ENCODE measurements around the gene AGBL4. TPM values are rescaled to one million over a fixed set of nuclear protein-coding genes. Genes with fewer than 3 reads are reported as not detected.

AGBL4 gene
- total RNA-seq, 5 donors from 2014 or later (not counting 1 experiment from before 2014, with no cell fraction given): 0.58 TPM; not detected in 4

GRCh38 chr1:49060766-49061165 lies 963.0 kb downstream of the AGBL4 start:
- no peak overlapping the region for H3K4me3 Mint-ChIP-seq
- H3K27me3 Mint-ChIP-seq: no peaks in the 10 kb centered on the region
- Histone ChIP-seq H3K36me3 (ENCODE audit: control insufficient read depth in 2 of 2, extremely low read depth in 1 of 2, insufficient read depth in 1 of 2, low read length in 1 of 2) (no peaks in the 10 kb centered on the region), H3K27me3 (replicated peaks in 1 of 2; ENCODE audit: control insufficient read depth in 2 of 2, extremely low read depth in 1 of 2, insufficient read depth in 2 of 2, low read length in 1 of 2) (no peaks in the 10 kb centered on the region), H3K27ac (ENCODE audit: low read length) (no peak overlapping the region), H3K9me3 (no peaks in the 10 kb centered on the region), H3K4me3 (ENCODE audit: control insufficient read depth in 1 of 2, extremely low read depth in 1 of 2, low read length in 1 of 2) (no peak overlapping the region), H3K4me1 (ENCODE audit: control insufficient read depth in 1 of 2, extremely low read depth in 1 of 2, insufficient read depth in 2 of 2, low read length in 2 of 2) (no peaks in the 10 kb centered on the region)
- CTCF ChIA-PET: no interaction called here
- no peak overlapping the region for H3K27ac Mint-ChIP-seq
- ATAC-seq (replicated peaks in 1 of 4) (no peak), DNase-seq (no peak)
- no peaks in the 10 kb centered on the region for H3K4me1 Mint-ChIP-seq
- H3K36me3 Mint-ChIP-seq: no peaks in the 10 kb centered on the region
- POLR2A ChIA-PET: no interaction called here
- H3K9me3 Mint-ChIP-seq: peaks cover 0 to 9% (median 4%) of the 10 kb centered on the region in 3 donors
- no CpG with 5 or more reads among the region's 1 CpG for WGBS (ENCODE audit: insufficient coverage)

- Mint-ChIP-seq H3K9me3 (peaks cover 0 to 4% (median 0%) of the 10 kb centered on the region in 3 donors), H3K4me1 (no peaks in the 10 kb centered on the region), H3K27me3 (no peaks in the 10 kb centered on the region), H3K36me3 (no peaks in the 10 kb centered on the region), H3K27ac (no peak overlapping the region), H3K4me3 (no peak overlapping the region)
- Histone ChIP-seq H3K9me3 (no peaks in the 10 kb centered on the region), H3K36me3 (ENCODE audit: control insufficient read depth in 2 of 2, extremely low read depth in 1 of 2, insufficient read depth in 1 of 2, low read length in 1 of 2) (no peaks in the 10 kb centered on the region), H3K27ac (ENCODE audit: low read length) (no peak overlapping the region), H3K4me3 (ENCODE audit: control insufficient read depth in 1 of 2, extremely low read depth in 1 of 2, low read length in 1 of 2) (no peak overlapping the region), H3K27me3 (replicated peaks in 1 of 2; ENCODE audit: control insufficient read depth in 2 of 2, extremely low read depth in 1 of 2, insufficient read depth in 2 of 2, low read length in 1 of 2) (no peaks in the 10 kb centered on the region), H3K4me1 (ENCODE audit: control insufficient read depth in 1 of 2, extremely low read depth in 1 of 2, insufficient read depth in 2 of 2, low read length in 2 of 2) (no peaks in the 10 kb centered on the region)
- ChIA-PET POLR2A (no interaction called here), CTCF (no interaction called here)
- ATAC-seq (replicated peaks in 1 of 4) (no peak), DNase-seq (no peak)
- WGBS (ENCODE audit: insufficient coverage): 83% methylated on average over 3 of the region's 3 CpGs
Observed at GRCh38 chr1:49059087-49059486, 964.7 kb downstream of the AGBL4 start.

- H3K36me3 ChIP-seq (ENCODE audit: control insufficient read depth in 2 of 2, extremely low read depth in 1 of 2, insufficient read depth in 1 of 2, low read length in 1 of 2): no peaks in the 10 kb centered on the region
- H3K4me3 Mint-ChIP-seq: no peak overlapping the region
- peaks cover 0 to 5% of the 10 kb centered on the region in 2 donors for H3K27me3 Mint-ChIP-seq
- no peak for DNase-seq
- H3K27ac Mint-ChIP-seq: no peak overlapping the region
- no peaks in the 10 kb centered on the region for H3K27me3 ChIP-seq (replicated peaks in 1 of 2; ENCODE audit: control insufficient read depth in 2 of 2, extremely low read depth in 1 of 2, insufficient read depth in 2 of 2, low read length in 1 of 2)
- no peak overlapping the region for H3K4me3 ChIP-seq (ENCODE audit: control insufficient read depth in 1 of 2, extremely low read depth in 1 of 2, low read length in 1 of 2)
- no peaks in the 10 kb centered on the region for H3K4me1 ChIP-seq (ENCODE audit: control insufficient read depth in 1 of 2, extremely low read depth in 1 of 2, insufficient read depth in 2 of 2, low read length in 2 of 2)
- H3K4me1 Mint-ChIP-seq: no peaks in the 10 kb centered on the region
- H3K27ac ChIP-seq (ENCODE audit: low read length): no peak overlapping the region
- no peaks in the 10 kb centered on the region for H3K9me3 Mint-ChIP-seq
- no CpG with 5 or more reads among the region's 1 CpG for WGBS (ENCODE audit: insufficient coverage)
- no peak for ATAC-seq (replicated peaks in 1 of 4)
- CTCF ChIA-PET: interaction anchor here in 1 of 2 donors (0.7 kb wide), 1 partner anchor 72 kb away, joined by 5 read pairs; no protein-coding TSS in a partner anchor
- POLR2A ChIA-PET: no interaction called here
- H3K9me3 ChIP-seq: no peaks in the 10 kb centered on the region
- H3K36me3 Mint-ChIP-seq: no peaks in the 10 kb centered on the region
Observed at GRCh38 chr1:49052102-49052501, 971.7 kb downstream of the AGBL4 start.

- peaks cover 0 to 7% of the 10 kb centered on the region in 2 donors for H3K27me3 Mint-ChIP-seq
- DNase-seq: no peak
- no peak for ATAC-seq (replicated peaks in 1 of 4)
- no CpG with 5 or more reads among the region's 2 CpGs for WGBS (ENCODE audit: insufficient coverage)
- POLR2A ChIA-PET: no interaction called here
- no peak overlapping the region for H3K4me3 Mint-ChIP-seq
- Histone ChIP-seq H3K36me3 (ENCODE audit: control insufficient read depth in 2 of 2, extremely low read depth in 1 of 2, insufficient read depth in 1 of 2, low read length in 1 of 2) (no peaks in the 10 kb centered on the region), H3K4me3 (ENCODE audit: control insufficient read depth in 1 of 2, extremely low read depth in 1 of 2, low read length in 1 of 2) (no peak overlapping the region), H3K27me3 (replicated peaks in 1 of 2; ENCODE audit: control insufficient read depth in 2 of 2, extremely low read depth in 1 of 2, insufficient read depth in 2 of 2, low read length in 1 of 2) (no peaks in the 10 kb centered on the region), H3K4me1 (ENCODE audit: control insufficient read depth in 1 of 2, extremely low read depth in 1 of 2, insufficient read depth in 2 of 2, low read length in 2 of 2) (no peaks in the 10 kb centered on the region), H3K9me3 (no peaks in the 10 kb centered on the region), H3K27ac (ENCODE audit: low read length) (no peak overlapping the region)
- H3K27ac Mint-ChIP-seq: no peak overlapping the region
- peaks cover 0 to 2% (median 0%) of the 10 kb centered on the region in 3 donors for H3K9me3 Mint-ChIP-seq
- H3K36me3 Mint-ChIP-seq: no peaks in the 10 kb centered on the region
- H3K4me1 Mint-ChIP-seq: no peaks in the 10 kb centered on the region
- CTCF ChIA-PET: interaction anchor here in 1 of 2 donors (0.7 kb wide), 1 partner anchor 73 kb away, joined by 5 read pairs; no protein-coding TSS in a partner anchor
Observed at GRCh38 chr1:49051647-49052046, 972.1 kb downstream of the AGBL4 start.

GRCh38 chr1:49050041-49050440 lies 973.7 kb downstream of the AGBL4 start:
- POLR2A ChIA-PET: no interaction called here
- no peak overlapping the region for H3K27ac Mint-ChIP-seq

GRCh38 chr1:49048188-49048587 lies 975.6 kb downstream of the AGBL4 start:
- CTCF ChIA-PET: no interaction called here
- no peaks in the 10 kb centered on the region for H3K36me3 ChIP-seq (ENCODE audit: control insufficient read depth in 2 of 2, extremely low read depth in 1 of 2, insufficient read depth in 1 of 2, low read length in 1 of 2)
- no peaks in the 10 kb centered on the region for H3K4me1 Mint-ChIP-seq
- no peak for ATAC-seq (replicated peaks in 1 of 4)
- H3K4me3 ChIP-seq (ENCODE audit: control insufficient read depth in 1 of 2, extremely low read depth in 1 of 2, low read length in 1 of 2): no peak overlapping the region
- POLR2A ChIA-PET: no interaction called here
- no peaks in the 10 kb centered on the region for H3K9me3 ChIP-seq
- no peaks in the 10 kb centered on the region for H3K4me1 ChIP-seq (ENCODE audit: control insufficient read depth in 1 of 2, extremely low read depth in 1 of 2, insufficient read depth in 2 of 2, low read length in 2 of 2)
- WGBS (ENCODE audit: insufficient coverage): 58% methylated on average over 2 of the region's 2 CpGs
- no peak overlapping the region for H3K27ac Mint-ChIP-seq
- DNase-seq: no peak
- peaks cover 0 to 10% of the 10 kb centered on the region in 2 donors for H3K27me3 Mint-ChIP-seq
- no peak overlapping the region for H3K27ac ChIP-seq (ENCODE audit: low read length)
- no peaks in the 10 kb centered on the region for H3K27me3 ChIP-seq (replicated peaks in 1 of 2; ENCODE audit: control insufficient read depth in 2 of 2, extremely low read depth in 1 of 2, insufficient read depth in 2 of 2, low read length in 1 of 2)
- peaks cover 0 to 4% (median 0%) of the 10 kb centered on the region in 3 donors for H3K9me3 Mint-ChIP-seq
- H3K4me3 Mint-ChIP-seq: no peak overlapping the region
- H3K36me3 Mint-ChIP-seq: no peaks in the 10 kb centered on the region

More at GRCh38 chr1:49050041-49050440, 973.7 kb downstream of the AGBL4 start:
- CTCF ChIA-PET: no interaction called here
- Mint-ChIP-seq H3K4me1 (no peaks in the 10 kb centered on the region), H3K36me3 (no peaks in the 10 kb centered on the region), H3K4me3 (no peak overlapping the region), H3K27me3 (peaks cover 0 to 10% of the 10 kb centered on the region in 2 donors), H3K9me3 (peaks cover 0 to 4% (median 0%) of the 10 kb centered on the region in 3 donors)
- DNase-seq (no peak), ATAC-seq (replicated peaks in 1 of 4) (no peak)
- Histone ChIP-seq H3K9me3 (no peaks in the 10 kb centered on the region), H3K4me1 (ENCODE audit: control insufficient read depth in 1 of 2, extremely low read depth in 1 of 2, insufficient read depth in 2 of 2, low read length in 2 of 2) (no peaks in the 10 kb centered on the region), H3K27me3 (replicated peaks in 1 of 2; ENCODE audit: control insufficient read depth in 2 of 2, extremely low read depth in 1 of 2, insufficient read depth in 2 of 2, low read length in 1 of 2) (no peaks in the 10 kb centered on the region), H3K27ac (ENCODE audit: low read length) (no peak overlapping the region), H3K4me3 (ENCODE audit: control insufficient read depth in 1 of 2, extremely low read depth in 1 of 2, low read length in 1 of 2) (no peak overlapping the region), H3K36me3 (ENCODE audit: control insufficient read depth in 2 of 2, extremely low read depth in 1 of 2, insufficient read depth in 1 of 2, low read length in 1 of 2) (no peaks in the 10 kb centered on the region)
- 47% methylated on average over 2 of the region's 4 CpGs for WGBS (ENCODE audit: insufficient coverage)

- Mint-ChIP-seq H3K27ac (no peak overlapping the region), H3K9me3 (peaks cover 0 to 4% (median 0%) of the 10 kb centered on the region in 3 donors), H3K4me1 (no peaks in the 10 kb centered on the region), H3K27me3 (peaks cover 0 to 10% of the 10 kb centered on the region in 2 donors), H3K36me3 (no peaks in the 10 kb centered on the region), H3K4me3 (no peak overlapping the region)
- ChIA-PET POLR2A (no interaction called here), CTCF (no interaction called here)
- DNase-seq (no peak), ATAC-seq (replicated peaks in 1 of 4) (no peak)
- no peaks in the 10 kb centered on the region for H3K27me3 ChIP-seq (replicated peaks in 1 of 2; ENCODE audit: control insufficient read depth in 2 of 2, extremely low read depth in 1 of 2, insufficient read depth in 2 of 2, low read length in 1 of 2)
- H3K4me1 ChIP-seq (ENCODE audit: control insufficient read depth in 1 of 2, extremely low read depth in 1 of 2, insufficient read depth in 2 of 2, low read length in 2 of 2): no peaks in the 10 kb centered on the region
- H3K9me3 ChIP-seq: no peaks in the 10 kb centered on the region
- no peak overlapping the region for H3K4me3 ChIP-seq (ENCODE audit: control insufficient read depth in 1 of 2, extremely low read depth in 1 of 2, low read length in 1 of 2)
- H3K27ac ChIP-seq (ENCODE audit: low read length): no peak overlapping the region
- H3K36me3 ChIP-seq (ENCODE audit: control insufficient read depth in 2 of 2, extremely low read depth in 1 of 2, insufficient read depth in 1 of 2, low read length in 1 of 2): no peaks in the 10 kb centered on the region
Observed at GRCh38 chr1:49046305-49046704, 977.4 kb downstream of the AGBL4 start.
